Gastroesophageal sphincter (tissue), 3 donors: Measurements from ENCODE around the gene STK16.

Experiments
- CTCF ChIP-seq, 4 experiments: fragments of 200-600 bp in 2 of 4; fragments of 450-650 bp in 2 of 4; sonication (generic) in 1 of 4; IDR thresholded peaks; one replicate each; pipeline ENCODE4 v1.5.1; 2017 to 2019; ENCODE audit warnings: antibody characterized with exemption in 4 of 4, mild to moderate bottlenecking in 2 of 4, moderate library complexity in 2 of 4
- POLR2A ChIP-seq, 2 donors: fragments of 450-650 bp; IDR thresholded peaks; one replicate each; pipeline ENCODE4 v1.6.1; 2017; ENCODE audit warnings: antibody characterized with exemption in 2 of 2, mild to moderate bottlenecking in 2 of 2, moderate library complexity in 1 of 2
- POLR2AphosphoS5 ChIP-seq: sonication (generic); formaldehyde crosslinking; IDR thresholded peaks from one replicate; pipeline ENCODE4 v1.6.1; 2017; ENCODE audit warnings: antibody characterized with exemption

GRCh38 chr2:219254590-219255201, 9.4 kb downstream of the STK16 start:
- TF ChIP-seq CTCF (IDR thresholded peaks at IDR 0.05) (no peak), POLR2AphosphoS5 (no peak), POLR2A (IDR thresholded peaks at IDR 0.05) (no peak)
